GM12891 (cell line): Measurements from ENCODE around the gene FCN1.

Experiments used
- DNase-seq: peaks from one replicate; pipeline ENCODE4 v3.0.0; 2011; ENCODE audit warnings: low spot score; ENCODE audit not compliant: insufficient read length
- FAIRE-seq: peaks from 2 replicates; lab custom pipeline; 2011; peaks lifted over from hg19 to GRCh38; lab: Jason Lieb, UNC
- PAX5 ChIP-seq: IDR thresholded peaks from 2 replicates; pipeline ENCODE4 v1.6.1; 2011; ENCODE audit warnings: low read length, moderate library complexity, mild to moderate bottlenecking; ENCODE audit not compliant: insufficient read depth, severe bottlenecking
- POLR2A ChIP-seq: IDR thresholded peaks from 2 replicates; pipeline ENCODE4 v1.6.1; 2011; ENCODE audit warnings: low read depth, low read length, control low read depth
- POLR2AphosphoS5 ChIP-seq: IDR thresholded peaks from 2 replicates; pipeline ENCODE4 v1.6.1; 2011; ENCODE audit warnings: low read depth, low read length, control low read depth
- POU2F2 ChIP-seq: IDR thresholded peaks from 2 replicates; pipeline ENCODE4 v1.6.1; 2011; ENCODE audit warnings: low read depth, mild to moderate bottlenecking, control low read depth, low read length, moderate library complexity
- SPI1 ChIP-seq: IDR thresholded peaks from 2 replicates; pipeline ENCODE4 v1.6.1; 2011; ENCODE audit warnings: low read depth, low read length, control low read depth
- TAF1 ChIP-seq: IDR thresholded peaks from 2 replicates; pipeline ENCODE4 v1.6.1; 2011; ENCODE audit warnings: low read depth, low read length, control low read depth

The FCN1 gene

DNA sequence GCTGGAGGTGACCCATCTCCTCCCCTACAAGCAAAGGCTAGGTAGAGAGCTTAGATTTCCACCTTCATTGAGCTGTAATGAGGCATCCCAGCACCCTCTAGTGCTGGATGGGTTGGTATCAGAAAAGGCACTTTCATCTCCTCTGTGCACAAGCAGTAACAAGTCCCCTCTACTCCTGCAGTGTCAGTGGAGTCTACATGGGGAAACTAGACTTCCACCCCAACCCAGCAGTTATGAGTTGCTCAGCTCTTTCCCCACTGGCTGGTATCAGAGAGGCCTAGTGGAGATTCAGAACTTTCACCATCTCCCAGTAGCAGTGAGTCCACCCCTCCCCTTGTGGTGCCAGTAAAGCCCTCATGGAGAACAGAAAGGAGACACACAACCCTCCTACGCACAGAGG lies 17.9 kb downstream of the FCN1 start:
- FAIRE-seq, result no peak
- TF ChIP-seq SPI1 (no peak), POLR2AphosphoS5 (no peak), PAX5 (no peak), TAF1 (no peak), POU2F2 (no peak), POLR2A (no peak)
- DNase-seq, result no peak

DNA sequence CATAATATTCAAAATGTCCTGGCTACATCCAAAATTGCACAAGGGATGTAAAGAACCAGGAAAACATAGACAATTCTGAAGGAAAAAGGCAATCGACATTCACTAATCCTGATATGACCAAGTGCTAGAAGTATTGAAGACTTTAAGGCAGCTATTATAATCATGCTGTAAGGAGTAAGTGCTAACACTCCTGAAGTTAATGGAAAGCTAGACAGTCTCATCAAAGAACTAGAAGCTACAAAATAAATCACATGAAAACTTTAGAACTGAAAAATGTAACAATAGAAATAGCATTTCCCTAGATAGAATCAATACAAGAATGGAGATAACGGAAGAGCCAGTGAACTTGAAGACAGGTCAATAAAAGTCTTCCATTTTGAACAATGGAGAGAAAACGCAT lies 18.5 kb downstream of the FCN1 start:
- DNase-seq (no peak), FAIRE-seq (no peak)
- TF ChIP-seq POLR2A (no peak), SPI1 (no peak)

DNA sequence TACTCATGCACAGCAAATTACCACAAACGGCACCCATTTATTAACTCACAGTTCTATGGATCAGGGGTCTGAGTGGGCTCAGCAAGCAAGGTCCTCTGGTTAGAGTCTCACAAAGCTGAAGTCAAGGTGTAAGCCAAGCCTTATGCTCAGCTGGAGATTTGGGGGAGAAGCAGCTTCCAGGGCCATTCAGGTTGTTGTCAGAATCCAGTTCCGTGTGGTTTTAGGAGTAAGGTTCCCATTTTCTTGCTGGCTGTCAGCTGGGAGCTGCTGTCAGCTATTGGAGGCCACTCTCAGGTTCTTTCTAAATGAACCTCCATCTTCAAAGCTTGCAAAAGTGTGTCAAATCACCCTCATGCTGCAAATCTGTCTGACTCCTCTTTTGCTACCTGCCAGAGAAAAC lies 19.4 kb downstream of the FCN1 start:
- TF ChIP-seq SPI1 (no peak), PAX5 (no peak), POLR2AphosphoS5 (no peak), POLR2A (no peak), POU2F2 (no peak), TAF1 (no peak)
- FAIRE-seq (no peak), DNase-seq (no peak)

DNA sequence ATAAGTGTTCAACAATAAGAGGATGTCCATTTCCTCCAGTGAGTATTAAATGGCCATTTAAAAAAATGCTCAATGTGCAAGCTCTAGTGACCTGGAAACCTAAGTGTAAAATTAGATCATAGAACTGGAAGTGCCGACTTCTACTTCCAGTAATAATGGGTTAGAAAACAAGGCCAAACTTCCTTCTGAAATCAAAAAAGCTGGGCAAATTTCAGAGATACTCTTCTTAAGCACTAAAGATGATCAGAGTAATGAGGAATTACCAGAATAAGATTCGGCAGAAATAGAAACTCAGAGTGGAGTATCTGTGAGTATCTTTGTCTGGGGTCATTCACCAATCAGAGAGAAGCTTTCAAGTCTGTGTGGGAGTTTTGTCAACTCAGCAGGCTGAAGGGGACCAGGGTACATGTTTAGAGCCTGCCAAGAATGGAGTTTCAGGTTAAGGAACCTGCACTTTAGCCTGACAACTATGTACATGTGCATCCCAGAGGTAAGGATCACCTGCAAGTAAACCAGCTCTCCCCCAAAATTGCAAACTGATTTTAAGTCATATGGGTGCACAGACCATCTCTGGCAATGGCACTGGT lies 20.0 kb downstream of the FCN1 start:
- FAIRE-seq (peak; percentile 23), DNase-seq (no peak)
- no peak for TF ChIP-seq PAX5
- no peak for TF ChIP-seq SPI1
- TF ChIP-seq TAF1, result no peak
- TF ChIP-seq POU2F2, result no peak
- no peak for TF ChIP-seq POLR2AphosphoS5
- TF ChIP-seq POLR2A, result no peak

DNA sequence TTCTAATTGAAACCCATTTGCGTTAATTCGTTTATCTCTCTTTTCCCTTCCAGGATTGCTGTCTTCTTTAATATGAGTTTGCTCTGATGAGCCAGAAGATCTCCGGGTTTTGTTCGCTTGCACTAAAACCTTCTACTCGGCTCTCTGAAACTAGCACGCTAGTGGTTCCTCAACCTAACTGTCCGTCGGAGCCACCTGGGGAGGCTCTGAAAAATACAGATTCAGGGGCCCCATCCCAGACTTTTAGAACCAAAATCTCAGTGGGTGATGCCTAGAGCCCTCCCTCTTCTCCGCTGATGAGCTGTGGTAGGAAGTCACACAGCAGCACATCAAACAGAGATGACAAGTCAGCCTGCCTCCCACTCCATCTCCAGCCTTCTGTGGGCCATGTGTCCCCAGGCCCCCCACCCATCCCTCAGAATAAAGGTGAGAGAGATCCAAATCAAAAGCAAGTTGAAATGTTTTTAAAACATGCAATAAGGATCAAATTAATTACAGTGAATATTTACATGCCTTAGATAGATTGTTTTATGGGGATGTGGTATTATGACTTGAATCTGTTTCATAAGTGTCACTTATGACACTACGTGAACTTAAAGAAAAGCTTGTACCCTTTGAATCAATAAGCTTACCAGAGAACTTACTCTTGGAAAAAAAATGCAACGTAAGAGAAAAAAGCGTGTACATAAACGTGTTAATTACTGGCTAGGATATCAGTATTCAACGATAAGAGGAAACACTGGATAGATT lies 20.7 kb downstream of the FCN1 start:
- TF ChIP-seq POU2F2 (no peak), SPI1 (no peak), PAX5 (no peak)
- DNase-seq (no peak), FAIRE-seq (no peak)

DNA sequence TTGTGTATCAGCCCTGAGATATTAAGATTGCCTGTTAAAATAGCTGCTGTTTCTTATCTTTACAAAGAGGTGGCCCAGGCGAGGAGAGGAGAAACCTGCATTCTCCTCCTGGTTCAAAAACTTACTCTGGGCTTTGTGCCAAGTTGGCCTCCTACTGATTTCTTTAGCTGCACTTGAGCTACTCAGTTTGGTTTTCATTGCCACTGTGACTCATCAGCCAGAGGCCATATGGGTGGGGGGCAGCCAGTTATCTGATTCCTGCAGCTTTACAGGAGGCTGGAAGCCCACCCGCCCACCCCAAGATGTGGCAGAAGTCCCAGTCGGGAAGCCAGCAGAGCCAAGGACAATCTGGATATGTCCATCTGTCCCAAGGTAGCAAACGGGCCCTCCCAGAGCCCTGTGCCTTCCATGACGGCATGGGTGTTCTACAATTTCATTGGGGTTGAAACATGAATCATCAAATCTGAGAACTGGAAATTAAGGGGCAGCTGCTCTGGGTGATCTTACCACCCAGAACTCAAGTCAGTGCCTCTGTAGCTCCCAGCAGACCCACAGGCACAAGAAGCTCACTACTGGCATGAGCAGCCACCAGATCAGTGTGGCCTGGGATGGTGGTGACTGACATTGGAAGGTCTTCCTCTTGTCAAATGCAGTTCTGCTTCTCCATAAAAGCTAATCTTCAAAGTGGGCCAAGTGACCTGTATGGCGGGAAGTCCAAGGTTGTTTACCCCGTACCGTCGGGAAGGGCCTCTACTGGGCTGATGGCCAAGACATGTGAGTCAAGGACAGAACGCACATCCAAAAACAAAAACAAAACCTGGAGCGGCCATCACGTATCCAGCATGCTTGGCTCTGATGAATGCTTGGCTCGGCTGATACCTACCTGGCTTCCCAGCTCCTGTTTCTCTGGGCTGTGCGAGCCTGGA lies 21.5 kb downstream of the FCN1 start:
- DNase-seq (no peak), FAIRE-seq (peak; percentile 76)
- TF ChIP-seq POLR2AphosphoS5 (no peak), POLR2A (no peak), SPI1 (no peak), PAX5 (no peak), POU2F2 (no peak), TAF1 (no peak)

DNA sequence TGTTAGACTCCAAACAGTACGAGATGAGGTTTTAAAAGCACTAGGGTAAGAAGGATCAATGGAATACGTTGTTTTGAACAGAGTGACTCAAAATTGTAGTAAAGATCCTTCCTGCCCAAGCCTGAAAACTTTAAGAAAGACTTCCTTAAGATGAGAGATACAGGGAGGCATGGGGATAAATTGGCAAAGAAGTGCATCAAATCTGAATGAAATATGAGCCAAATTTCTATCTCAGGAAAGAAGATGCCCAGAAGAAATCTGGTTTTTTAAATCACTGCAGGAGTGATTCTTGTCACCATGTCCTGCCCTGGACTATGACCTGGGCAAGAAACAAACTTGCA lies 22.2 kb downstream of the FCN1 start:
- no peak for DNase-seq
- FAIRE-seq, result no peak

DNA sequence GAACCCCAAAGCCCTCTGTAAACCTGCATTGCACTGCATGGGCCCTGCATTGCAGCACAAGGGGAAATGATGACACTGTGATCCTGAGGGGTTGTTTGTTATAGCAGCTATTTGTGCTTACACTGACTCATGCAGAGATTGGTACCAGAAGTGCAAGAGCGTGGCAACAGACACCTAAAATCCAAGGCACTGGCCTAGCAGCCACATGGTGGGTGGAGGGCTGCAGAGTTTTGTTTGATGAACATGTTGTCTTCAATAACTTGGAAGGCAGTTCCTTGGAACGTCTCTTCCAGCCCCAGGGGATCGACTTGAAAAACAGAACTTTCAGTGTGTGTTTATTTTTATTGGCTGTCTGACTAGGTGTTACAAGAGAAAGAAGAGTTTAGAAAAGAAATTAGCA lies 22.6 kb downstream of the FCN1 start:
- TF ChIP-seq POLR2A (no peak), POLR2AphosphoS5 (no peak), TAF1 (no peak), PAX5 (no peak), SPI1 (no peak), POU2F2 (no peak)
- FAIRE-seq, result no peak
- no peak for DNase-seq

More for the DNA sequence above, 22.2 kb downstream of the FCN1 start:
- TF ChIP-seq SPI1, result no peak
- no peak for TF ChIP-seq POLR2AphosphoS5
- TF ChIP-seq PAX5, result no peak
- TF ChIP-seq POLR2A, result no peak
- TF ChIP-seq TAF1, result no peak
- no peak for TF ChIP-seq POU2F2

DNA sequence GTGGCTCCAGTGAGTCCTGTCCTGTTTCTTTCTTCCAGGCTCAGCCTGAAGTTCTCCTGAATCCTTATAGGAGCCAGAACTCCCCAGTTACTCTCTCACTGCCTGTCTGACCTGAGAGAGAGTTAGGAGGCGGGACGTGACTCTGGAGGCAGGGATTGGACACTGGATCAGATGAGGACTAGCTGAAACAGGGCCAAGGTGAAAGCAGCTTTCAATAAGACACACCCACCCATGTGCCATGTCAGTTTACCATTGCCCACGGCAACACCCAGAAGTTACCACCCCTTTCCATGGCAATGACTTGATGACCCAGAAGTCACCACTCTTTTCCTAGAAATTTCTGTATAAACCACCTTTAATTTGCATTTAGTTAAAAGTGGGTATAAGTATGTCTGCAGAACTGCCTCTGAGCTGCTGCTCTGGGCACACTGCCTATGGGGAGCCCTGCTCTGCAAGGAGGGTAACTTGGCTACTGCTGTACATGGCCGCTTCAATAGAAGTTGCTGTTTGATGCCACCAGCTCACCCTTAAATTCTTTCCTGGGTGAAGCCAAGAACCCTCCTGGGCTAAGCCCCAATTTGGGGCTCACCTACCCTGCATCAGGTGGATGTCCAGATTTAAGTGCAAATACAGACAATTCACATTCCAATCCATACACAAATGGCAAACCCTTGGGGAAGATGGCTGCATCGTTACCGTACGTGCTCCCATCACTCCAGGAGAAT lies 23.4 kb downstream of the FCN1 start:
- DNase-seq (no peak), FAIRE-seq (peak; percentile 45)
- no peak for TF ChIP-seq PAX5
- no peak for TF ChIP-seq TAF1
- no peak for TF ChIP-seq POLR2A
- no peak for TF ChIP-seq POLR2AphosphoS5
